NB4 (cell line): ENCODE results near the gene COL8A1.

Experiments
- POLR2A ChIP-seq: IDR thresholded peaks from 2 replicates; pipeline ENCODE4 v1.6.1; 2011; ENCODE audit warnings: mild to moderate bottlenecking; ENCODE audit not compliant: insufficient read length; ENCODE audit errors: extremely low read depth
- TF ChIP-seq, protein P1 (sequence below): IDR thresholded peaks from one replicate; pipeline ENCODE4 v1.5.1; 2012; ENCODE audit warnings: low read depth, low read length
- TF ChIP-seq, protein P2 (sequence below): IDR thresholded peaks from 2 replicates; pipeline ENCODE4 v1.6.1; 2011; ENCODE audit warnings: low read depth, low read length

- TF ChIP-seq, protein P1, sequence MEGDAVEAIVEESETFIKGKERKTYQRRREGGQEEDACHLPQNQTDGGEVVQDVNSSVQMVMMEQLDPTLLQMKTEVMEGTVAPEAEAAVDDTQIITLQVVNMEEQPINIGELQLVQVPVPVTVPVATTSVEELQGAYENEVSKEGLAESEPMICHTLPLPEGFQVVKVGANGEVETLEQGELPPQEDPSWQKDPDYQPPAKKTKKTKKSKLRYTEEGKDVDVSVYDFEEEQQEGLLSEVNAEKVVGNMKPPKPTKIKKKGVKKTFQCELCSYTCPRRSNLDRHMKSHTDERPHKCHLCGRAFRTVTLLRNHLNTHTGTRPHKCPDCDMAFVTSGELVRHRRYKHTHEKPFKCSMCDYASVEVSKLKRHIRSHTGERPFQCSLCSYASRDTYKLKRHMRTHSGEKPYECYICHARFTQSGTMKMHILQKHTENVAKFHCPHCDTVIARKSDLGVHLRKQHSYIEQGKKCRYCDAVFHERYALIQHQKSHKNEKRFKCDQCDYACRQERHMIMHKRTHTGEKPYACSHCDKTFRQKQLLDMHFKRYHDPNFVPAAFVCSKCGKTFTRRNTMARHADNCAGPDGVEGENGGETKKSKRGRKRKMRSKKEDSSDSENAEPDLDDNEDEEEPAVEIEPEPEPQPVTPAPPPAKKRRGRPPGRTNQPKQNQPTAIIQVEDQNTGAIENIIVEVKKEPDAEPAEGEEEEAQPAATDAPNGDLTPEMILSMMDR, result no peak
- TF ChIP-seq POLR2A, result no peak
- TF ChIP-seq, protein P2, sequence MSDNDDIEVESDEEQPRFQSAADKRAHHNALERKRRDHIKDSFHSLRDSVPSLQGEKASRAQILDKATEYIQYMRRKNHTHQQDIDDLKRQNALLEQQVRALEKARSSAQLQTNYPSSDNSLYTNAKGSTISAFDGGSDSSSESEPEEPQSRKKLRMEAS, result no peak
These were observed 25.6 kb downstream of the COL8A1 start for GRCh38 chr3:99663977-99664376.
